MM.1S (cell line): ENCODE data around the gene PKHD1.

Experiments used
- DNase-seq: peaks from one replicate; pipeline ENCODE4 v3.0.0-alpha.2; 2015
- H2AFZ ChIP-seq: fragments of 300-600 bp; sonication (generic); 2 replicates; pipeline ENCODE4 v1.6.0; 2016; ENCODE audit warnings: antibody characterized with exemption, low read length
- H3F3A ChIP-seq: fragments of 300-600 bp; sonication (generic); 2 replicates; pipeline ENCODE4 v1.6.1; 2016; ENCODE audit warnings: mild to moderate bottlenecking, antibody characterized with exemption, low read length, moderate library complexity, mixed read lengths; ENCODE audit not compliant: insufficient read depth
- H3K27ac ChIP-seq: fragments of 300-600 bp; sonication (generic); 2 replicates; pipeline ENCODE4 v1.5.1; 2016; ENCODE audit warnings: mild to moderate bottlenecking, low read length
- H3K27me3 ChIP-seq: fragments of 300-600 bp; sonication (generic); replicated peaks from 2 replicates; pipeline ENCODE4 v1.6.0; 2016; ENCODE audit warnings: low read length; ENCODE audit not compliant: insufficient read depth
- H3K36me3 ChIP-seq: fragments of 300-600 bp; sonication (generic); replicated peaks from 2 replicates; pipeline ENCODE4 v1.6.1; 2016; ENCODE audit warnings: mild to moderate bottlenecking, low read length, mixed read lengths; ENCODE audit not compliant: insufficient read depth
- H3K4me1 ChIP-seq: fragments of 300-600 bp; sonication (generic); 2 replicates; pipeline ENCODE4 v1.6.1; 2016; ENCODE audit warnings: low read length, mixed read lengths
- H3K4me2 ChIP-seq: fragments of 300-600 bp; sonication (generic); 2 replicates; pipeline ENCODE4 v1.6.0; 2016; ENCODE audit warnings: low read depth, low read length
- H3K4me3 ChIP-seq: fragments of 300-600 bp; sonication (generic); 2 replicates; pipeline ENCODE4 v1.5.1; 2016; ENCODE audit warnings: low read length, mixed read lengths
- H3K79me2 ChIP-seq: fragments of 300-600 bp; sonication (generic); 2 replicates; pipeline ENCODE4 v1.6.1; 2016; ENCODE audit warnings: mixed run types, low read length, mixed read lengths
- H3K9ac ChIP-seq: fragments of 300-600 bp; sonication (generic); 2 replicates; pipeline ENCODE4 v1.6.1; 2016; ENCODE audit warnings: low read length, mixed read lengths
- H3K9me2 ChIP-seq: fragments of 300-600 bp; sonication (generic); replicated peaks from 2 replicates; pipeline ENCODE4 v1.6.1; 2016; ENCODE audit warnings: mild to moderate bottlenecking, low read length, mixed read lengths; ENCODE audit not compliant: insufficient read depth
- H3K9me3 ChIP-seq: fragments of 300-600 bp; sonication (generic); replicated peaks from 2 replicates; pipeline ENCODE4 v1.6.1; 2016; ENCODE audit warnings: mild to moderate bottlenecking, low read length, mixed read lengths; ENCODE audit not compliant: insufficient read depth
- H4K20me1 ChIP-seq: fragments of 300-600 bp; sonication (generic); 2 replicates; pipeline ENCODE4 v1.6.1; 2016; ENCODE audit warnings: mild to moderate bottlenecking, low read length, moderate library complexity, mixed read lengths; ENCODE audit not compliant: insufficient read depth
- CTCF ChIP-seq: fragments of 300-600 bp; sonication (generic); IDR thresholded peaks from 2 replicates; pipeline ENCODE4 v1.5.1; 2016; ENCODE audit warnings: antibody characterized with exemption, low read length, mixed read lengths
- EZH2 ChIP-seq: fragments of 300-600 bp; sonication (generic); optimal IDR thresholded peaks from 2 replicates; pipeline ENCODE3; 2017; ENCODE audit warnings: low read depth, mild to moderate bottlenecking, antibody characterized with exemption, low read length, mixed read lengths
- EZH2phosphoT487 ChIP-seq: fragments of 300-600 bp; sonication (generic); IDR thresholded peaks from 2 replicates; pipeline ENCODE4 v1.6.1; 2018; ENCODE audit warnings: antibody characterized with exemption, low read length

The PKHD1 gene

GRCh38 chr6:51654647-51655046 is 432.8 kb downstream of the PKHD1 start:
- no peaks in the 10 kb centered on the region for H3K9me3 ChIP-seq
- no peak overlapping the region for H3K9ac ChIP-seq
- H3K4me2 ChIP-seq: no peak overlapping the region
- no peaks in the 10 kb centered on the region for H3F3A ChIP-seq
- no peaks in the 10 kb centered on the region for H3K4me1 ChIP-seq
- H4K20me1 ChIP-seq: no peaks in the 10 kb centered on the region
- TF ChIP-seq EZH2phosphoT487 (no peak), CTCF (no peak), EZH2 (no peak)
- H3K9me2 ChIP-seq: no peaks in the 10 kb centered on the region
- no peaks in the 10 kb centered on the region for H3K79me2 ChIP-seq
- no peaks in the 10 kb centered on the region for H3K27me3 ChIP-seq
- no peak for DNase-seq
- H3K4me3 ChIP-seq: no peak overlapping the region
- no peaks in the 10 kb centered on the region for H3K36me3 ChIP-seq
- H3K27ac ChIP-seq: no peak overlapping the region
- no peak overlapping the region for H2AFZ ChIP-seq

GRCh38 chr6:51651132-51651817 is 436.1 kb downstream of the PKHD1 start:
- H3K79me2 ChIP-seq: no peaks in the 10 kb centered on the region
- H3K27me3 ChIP-seq: no peaks in the 10 kb centered on the region
- H3K9me2 ChIP-seq: no peaks in the 10 kb centered on the region
- no peak for DNase-seq
- H3K4me1 ChIP-seq: no peaks in the 10 kb centered on the region
- no peak overlapping the region for H3K4me2 ChIP-seq
- H3K27ac ChIP-seq: no peak overlapping the region
- no peak overlapping the region for H2AFZ ChIP-seq
- no peaks in the 10 kb centered on the region for H4K20me1 ChIP-seq
- no peak for TF ChIP-seq EZH2
- no peak for TF ChIP-seq CTCF
- TF ChIP-seq EZH2phosphoT487: no peak
- no peak overlapping the region for H3K4me3 ChIP-seq
- no peak overlapping the region for H3K9ac ChIP-seq
- H3F3A ChIP-seq: no peaks in the 10 kb centered on the region
- no peaks in the 10 kb centered on the region for H3K9me3 ChIP-seq
- no peaks in the 10 kb centered on the region for H3K36me3 ChIP-seq

- Histone ChIP-seq H3F3A (no peaks in the 10 kb centered on the region), H3K79me2 (no peaks in the 10 kb centered on the region)
Measured at GRCh38 chr6:51648774-51649173, 438.6 kb downstream of the PKHD1 start.

More at GRCh38 chr6:51648774-51649173, 438.6 kb downstream of the PKHD1 start:
- H3K4me1 ChIP-seq: no peaks in the 10 kb centered on the region
- no peaks in the 10 kb centered on the region for H3K9me2 ChIP-seq
- no peak overlapping the region for H3K9ac ChIP-seq
- H4K20me1 ChIP-seq: no peaks in the 10 kb centered on the region
- H3K27me3 ChIP-seq: no peaks in the 10 kb centered on the region
- no peaks in the 10 kb centered on the region for H3K9me3 ChIP-seq
- no peak for TF ChIP-seq EZH2
- no peak for TF ChIP-seq CTCF
- no peak for TF ChIP-seq EZH2phosphoT487
- H2AFZ ChIP-seq: no peak overlapping the region
- H3K36me3 ChIP-seq: no peaks in the 10 kb centered on the region
- DNase-seq: no peak
- no peak overlapping the region for H3K27ac ChIP-seq
- H3K4me3 ChIP-seq: no peak overlapping the region
- no peak overlapping the region for H3K4me2 ChIP-seq
